ENCODE results near the gene ACTC1. TPM values are rescaled to one million over a fixed set of nuclear protein-coding genes. Genes with fewer than 3 reads are reported as not detected.

Gene ACTC1
- total RNA-seq, 1 experiment from 2014 or later, result not detected

DNA sequence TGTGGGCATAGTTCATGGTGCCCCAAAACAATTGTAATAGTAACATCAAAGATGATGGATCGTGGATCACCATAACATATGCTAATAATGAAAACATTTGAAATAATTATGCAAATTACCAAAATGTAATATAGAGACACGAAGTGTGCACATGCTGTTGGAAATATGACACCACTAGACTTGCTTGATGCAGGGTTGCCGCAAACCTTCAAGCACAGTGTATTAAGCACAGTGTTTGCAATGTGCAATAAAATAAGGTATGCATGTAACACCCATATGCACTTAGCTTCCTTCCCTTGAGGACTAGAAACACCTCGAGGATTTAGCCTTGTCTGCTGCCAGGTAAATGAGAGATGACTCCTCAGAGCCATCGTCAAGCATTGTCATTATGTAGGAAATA is 29.6 kb downstream of the ACTC1 start:
- ATAC-seq, result no peak
- no peaks in the 10 kb centered on the region; the same call in 1 of the 2 replicates for H3K9me2 ChIP-seq (replicated peaks; ENCODE audit: low read length)
- DNase-seq, result no peak

DNA sequence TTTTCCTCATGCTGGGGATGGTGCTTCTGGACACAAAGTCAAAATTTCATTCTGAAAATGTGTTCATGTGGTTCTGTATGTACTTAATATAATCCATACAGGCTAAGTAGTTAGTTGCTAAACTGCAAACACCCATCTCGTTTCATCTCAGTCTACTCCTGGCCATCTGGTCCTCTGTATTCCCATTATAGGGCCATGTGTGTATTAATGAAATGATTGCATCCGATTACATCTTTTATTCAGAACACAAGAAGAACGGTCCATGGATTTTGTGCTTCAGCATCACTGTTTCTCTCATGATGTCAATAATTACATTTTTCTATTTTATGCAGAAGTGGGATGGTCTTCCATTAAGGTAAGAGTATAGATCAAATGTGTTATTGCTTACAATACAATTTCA is 34.4 kb downstream of the ACTC1 start:
- Histone ChIP-seq H3K27me3 (ENCODE audit: low read length) (peaks cover 74% of the 10 kb centered on the region), H3K4me2 (ENCODE audit: low read length) (no peak overlapping the region), H3K9ac (ENCODE audit: low read length) (no peak overlapping the region), H3K9me2 (replicated peaks; ENCODE audit: low read length) (no peaks in the 10 kb centered on the region; the same call in 1 of the 2 replicates), H3F3A (ENCODE audit: low read length, unreplicated experiment) (no peaks in the 10 kb centered on the region), H3K27ac (ENCODE audit: low read length) (no peak overlapping the region), H4K20me1 (ENCODE audit: low read length) (no peaks in the 10 kb centered on the region), H3K79me2 (ENCODE audit: low read length) (no peaks in the 10 kb centered on the region), H3K4me1 (ENCODE audit: insufficient read depth, low read length) (no peaks in the 10 kb centered on the region), H2AFZ (ENCODE audit: low read length) (no peak overlapping the region), H3K4me3 (ENCODE audit: low read length) (no peak overlapping the region), H3K36me3 (ENCODE audit: low read depth, low read length) (no peaks in the 10 kb centered on the region), H3K9me3 (ENCODE audit: low read length) (no peaks in the 10 kb centered on the region)
- ATAC-seq, result no peak
- no peak for TF ChIP-seq EZH2 (IDR thresholded peaks at IDR 0.05; ENCODE audit: low read length, unreplicated experiment)
- TF ChIP-seq, protein P1, sequence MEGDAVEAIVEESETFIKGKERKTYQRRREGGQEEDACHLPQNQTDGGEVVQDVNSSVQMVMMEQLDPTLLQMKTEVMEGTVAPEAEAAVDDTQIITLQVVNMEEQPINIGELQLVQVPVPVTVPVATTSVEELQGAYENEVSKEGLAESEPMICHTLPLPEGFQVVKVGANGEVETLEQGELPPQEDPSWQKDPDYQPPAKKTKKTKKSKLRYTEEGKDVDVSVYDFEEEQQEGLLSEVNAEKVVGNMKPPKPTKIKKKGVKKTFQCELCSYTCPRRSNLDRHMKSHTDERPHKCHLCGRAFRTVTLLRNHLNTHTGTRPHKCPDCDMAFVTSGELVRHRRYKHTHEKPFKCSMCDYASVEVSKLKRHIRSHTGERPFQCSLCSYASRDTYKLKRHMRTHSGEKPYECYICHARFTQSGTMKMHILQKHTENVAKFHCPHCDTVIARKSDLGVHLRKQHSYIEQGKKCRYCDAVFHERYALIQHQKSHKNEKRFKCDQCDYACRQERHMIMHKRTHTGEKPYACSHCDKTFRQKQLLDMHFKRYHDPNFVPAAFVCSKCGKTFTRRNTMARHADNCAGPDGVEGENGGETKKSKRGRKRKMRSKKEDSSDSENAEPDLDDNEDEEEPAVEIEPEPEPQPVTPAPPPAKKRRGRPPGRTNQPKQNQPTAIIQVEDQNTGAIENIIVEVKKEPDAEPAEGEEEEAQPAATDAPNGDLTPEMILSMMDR (conservative IDR thresholded peaks at IDR 0.05; ENCODE audit: low read depth, low read length), result no peak
- no peak for TF ChIP-seq EZH2phosphoT487 (IDR thresholded peaks at IDR 0.05; ENCODE audit: borderline replicate concordance, low read length)
- no TSS peak for BruUV-seq (replicated peaks)
- intact Hi-C loops (cut with micrococcal nuclease), result no loop called here
- ChIA-PET POLR2A (ENCODE audit: unreplicated experiment) (no interaction called here), CTCF (no interaction called here)
- DNase-seq, result no peak

More for the DNA sequence above, 29.6 kb downstream of the ACTC1 start:
- intact Hi-C loops (cut with micrococcal nuclease), result no loop called here
- Histone ChIP-seq H3K36me3 (ENCODE audit: low read depth, low read length) (no peaks in the 10 kb centered on the region), H4K20me1 (ENCODE audit: low read length) (no peaks in the 10 kb centered on the region), H3K9ac (ENCODE audit: low read length) (no peak overlapping the region), H3F3A (ENCODE audit: low read length, unreplicated experiment) (no peaks in the 10 kb centered on the region), H3K4me3 (ENCODE audit: low read length) (no peak overlapping the region), H3K27ac (ENCODE audit: low read length) (no peak overlapping the region), H3K4me1 (ENCODE audit: insufficient read depth, low read length) (no peaks in the 10 kb centered on the region), H3K79me2 (ENCODE audit: low read length) (no peaks in the 10 kb centered on the region), H3K9me3 (ENCODE audit: low read length) (no peaks in the 10 kb centered on the region), H2AFZ (ENCODE audit: low read length) (no peak overlapping the region), H3K4me2 (ENCODE audit: low read length) (no peak overlapping the region), H3K27me3 (ENCODE audit: low read length) (peaks cover 60% of the 10 kb centered on the region)
- TF ChIP-seq EZH2 (IDR thresholded peaks at IDR 0.05; ENCODE audit: low read length, unreplicated experiment) (no peak), EZH2phosphoT487 (IDR thresholded peaks at IDR 0.05; ENCODE audit: borderline replicate concordance, low read length) (no peak)
- TF ChIP-seq, protein P1 (conservative IDR thresholded peaks at IDR 0.05; ENCODE audit: low read depth, low read length), result no peak
- POLR2A ChIA-PET (ENCODE audit: unreplicated experiment), result no interaction called here
- CTCF ChIA-PET, result no interaction called here
- no TSS peak for BruUV-seq (replicated peaks)

DNA sequence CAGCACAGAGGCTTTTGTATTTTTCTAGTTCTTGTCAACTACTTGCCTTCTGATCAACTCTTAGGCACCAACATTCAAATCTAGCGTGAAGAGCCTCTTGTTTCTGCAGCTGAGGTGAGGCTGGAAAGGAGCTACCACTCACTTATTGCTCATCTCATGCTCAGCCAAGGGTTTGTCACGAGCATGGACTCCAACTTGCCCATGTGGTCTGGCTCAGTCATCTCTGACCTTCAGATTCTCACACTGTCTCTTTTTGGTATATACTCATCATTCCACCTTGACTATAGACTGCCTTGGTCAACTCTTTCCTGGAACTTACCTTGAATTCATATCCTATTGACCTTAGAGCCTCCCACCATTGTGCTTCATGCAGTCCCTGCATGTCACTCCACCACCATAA is 35.4 kb downstream of the ACTC1 start:
- intact Hi-C loops (cut with micrococcal nuclease), result no loop called here
- Histone ChIP-seq H3K9me3 (ENCODE audit: low read length) (no peaks in the 10 kb centered on the region), H3K4me3 (ENCODE audit: low read length) (no peak overlapping the region), H3K27ac (ENCODE audit: low read length) (no peak overlapping the region), H3K36me3 (ENCODE audit: low read depth, low read length) (no peaks in the 10 kb centered on the region), H3K4me2 (ENCODE audit: low read length) (no peak overlapping the region), H2AFZ (ENCODE audit: low read length) (no peak overlapping the region), H3K9me2 (replicated peaks; ENCODE audit: low read length) (no peaks in the 10 kb centered on the region), H3K9ac (ENCODE audit: low read length) (no peak overlapping the region), H4K20me1 (ENCODE audit: low read length) (no peaks in the 10 kb centered on the region), H3F3A (ENCODE audit: low read length, unreplicated experiment) (no peaks in the 10 kb centered on the region), H3K27me3 (ENCODE audit: low read length) (peaks cover 82% of the 10 kb centered on the region), H3K4me1 (ENCODE audit: insufficient read depth, low read length) (no peaks in the 10 kb centered on the region), H3K79me2 (ENCODE audit: low read length) (no peaks in the 10 kb centered on the region)
- ChIA-PET POLR2A (ENCODE audit: unreplicated experiment) (no interaction called here), CTCF (no interaction called here)
- DNase-seq, result no peak
- TF ChIP-seq, protein P1 (conservative IDR thresholded peaks at IDR 0.05; ENCODE audit: low read depth, low read length), result no peak
- TF ChIP-seq EZH2 (IDR thresholded peaks at IDR 0.05; ENCODE audit: low read length, unreplicated experiment) (no peak), EZH2phosphoT487 (IDR thresholded peaks at IDR 0.05; ENCODE audit: borderline replicate concordance, low read length) (no peak)
- BruUV-seq (replicated peaks), result no TSS peak
- ATAC-seq, result no peak

Data from PC-3 (cell line).